PC-3 (cell line): ENCODE results near the gene C4orf50.

Source experiments
- EZH2 ChIP-seq: fragments of 300-600 bp; sonication (generic); IDR thresholded peaks from one replicate; pipeline ENCODE4 v1.6.1; 2017; ENCODE audit warnings: antibody characterized with exemption, mild to moderate bottlenecking, low read length; ENCODE audit not compliant: unreplicated experiment
- EZH2phosphoT487 ChIP-seq: fragments of 300-600 bp; sonication (generic); IDR thresholded peaks from 2 replicates; pipeline ENCODE4 v1.6.1; 2018; ENCODE audit warnings: mild to moderate bottlenecking, antibody characterized with exemption, low read length, borderline replicate concordance
- TF ChIP-seq, protein P1 (sequence below): fragments of 300-600 bp; sonication (generic); conservative IDR thresholded peaks from 2 replicates; pipeline ENCODE4 v1.5.1; 2017; ENCODE audit warnings: antibody characterized with exemption, low read depth, mild to moderate bottlenecking, low read length

GRCh38 chr4:6021831-6022606 is 3.8 kb upstream of the C4orf50 start:
- TF ChIP-seq, protein P1, sequence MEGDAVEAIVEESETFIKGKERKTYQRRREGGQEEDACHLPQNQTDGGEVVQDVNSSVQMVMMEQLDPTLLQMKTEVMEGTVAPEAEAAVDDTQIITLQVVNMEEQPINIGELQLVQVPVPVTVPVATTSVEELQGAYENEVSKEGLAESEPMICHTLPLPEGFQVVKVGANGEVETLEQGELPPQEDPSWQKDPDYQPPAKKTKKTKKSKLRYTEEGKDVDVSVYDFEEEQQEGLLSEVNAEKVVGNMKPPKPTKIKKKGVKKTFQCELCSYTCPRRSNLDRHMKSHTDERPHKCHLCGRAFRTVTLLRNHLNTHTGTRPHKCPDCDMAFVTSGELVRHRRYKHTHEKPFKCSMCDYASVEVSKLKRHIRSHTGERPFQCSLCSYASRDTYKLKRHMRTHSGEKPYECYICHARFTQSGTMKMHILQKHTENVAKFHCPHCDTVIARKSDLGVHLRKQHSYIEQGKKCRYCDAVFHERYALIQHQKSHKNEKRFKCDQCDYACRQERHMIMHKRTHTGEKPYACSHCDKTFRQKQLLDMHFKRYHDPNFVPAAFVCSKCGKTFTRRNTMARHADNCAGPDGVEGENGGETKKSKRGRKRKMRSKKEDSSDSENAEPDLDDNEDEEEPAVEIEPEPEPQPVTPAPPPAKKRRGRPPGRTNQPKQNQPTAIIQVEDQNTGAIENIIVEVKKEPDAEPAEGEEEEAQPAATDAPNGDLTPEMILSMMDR = no peak
- TF ChIP-seq EZH2phosphoT487 (no peak), EZH2 (no peak)
